ENCODE measurements around the gene SUB1.
"Not testable (repeated sequence)": the region's sequence is repeated elsewhere in the genome, so short reads cannot be mapped to it uniquely, and the experiment has no call there.

The SUB1 gene

DNA sequence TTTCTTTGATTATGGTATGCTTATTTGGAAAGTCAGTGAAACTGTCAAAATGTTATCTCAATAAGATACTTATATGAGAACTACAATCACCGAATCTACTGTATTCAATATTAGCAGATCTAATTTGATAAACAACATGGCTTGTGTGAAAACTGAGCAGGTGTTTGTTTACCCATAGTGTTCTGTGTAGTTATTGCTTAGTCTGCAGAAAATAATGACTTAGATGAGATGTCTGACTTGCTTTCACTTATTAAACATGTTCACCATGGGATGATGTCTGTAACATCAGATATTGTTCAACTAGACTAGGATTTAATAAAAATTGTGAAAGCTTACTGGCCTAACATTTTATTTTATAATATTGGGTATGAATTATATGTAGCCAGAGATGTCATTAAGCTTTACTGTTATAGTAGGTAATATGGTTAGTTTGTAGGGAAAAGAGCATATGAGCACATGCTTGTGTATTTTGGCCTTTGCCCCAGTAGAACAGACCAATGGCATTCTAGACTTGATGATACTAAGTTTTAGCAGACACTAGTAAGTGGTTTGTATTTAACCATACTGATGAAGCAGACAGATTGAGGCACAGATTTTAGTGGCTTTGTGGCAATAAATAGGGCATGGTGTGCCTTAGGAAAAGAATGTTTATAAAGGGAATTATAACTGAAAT lies 16.4 kb downstream of the SUB1 start:
- no peak for DNase-seq

GRCh38 chr5:32602906-32603305 lies 17.5 kb downstream of the SUB1 start:
- no peak for DNase-seq

DNA sequence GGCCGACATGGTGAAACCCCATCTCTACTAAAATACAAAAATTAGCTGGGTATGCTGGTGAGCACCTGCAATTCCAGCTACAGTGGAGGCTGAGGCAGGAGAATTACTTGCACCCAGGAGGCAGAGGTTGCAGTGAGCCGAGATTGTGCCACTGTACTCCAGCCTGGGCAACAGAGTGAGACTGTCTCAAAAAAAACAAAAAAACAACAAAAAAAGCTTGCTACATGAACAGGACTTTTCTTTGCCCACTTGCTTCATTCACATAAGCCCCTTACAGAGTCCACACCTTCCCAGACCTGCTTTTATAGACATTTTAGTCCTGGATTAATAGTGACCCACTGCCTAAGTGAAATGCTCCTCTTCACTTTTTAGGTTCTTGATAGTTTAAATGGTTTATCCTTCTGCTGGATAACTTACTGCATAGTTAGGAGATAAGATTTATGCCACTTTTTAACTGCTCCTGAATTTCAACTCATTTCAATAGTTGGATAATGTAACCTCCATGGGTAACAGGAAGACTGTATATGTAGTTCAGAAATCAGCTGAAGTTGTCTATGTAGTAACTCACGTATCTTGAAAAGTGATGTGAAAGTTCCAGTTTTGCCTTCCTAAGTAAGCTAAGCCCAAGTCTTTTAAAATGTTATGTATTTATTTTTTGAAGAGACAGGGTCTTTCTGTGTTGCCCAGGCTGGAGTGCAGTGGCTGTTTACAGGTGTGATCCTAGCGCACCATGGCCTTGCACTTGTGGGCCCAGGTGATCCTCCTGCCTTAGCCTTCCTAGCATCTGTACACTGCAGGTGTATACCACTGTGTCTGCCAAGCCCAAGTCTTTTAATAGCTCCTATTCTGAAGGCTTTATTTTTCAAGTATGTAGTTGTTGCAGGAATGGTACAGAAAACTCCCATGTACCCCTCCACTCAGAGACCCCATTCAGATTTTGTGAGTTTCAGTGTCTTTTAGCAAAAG lies 19.7 kb downstream of the SUB1 start:
- no peak for DNase-seq

DNA sequence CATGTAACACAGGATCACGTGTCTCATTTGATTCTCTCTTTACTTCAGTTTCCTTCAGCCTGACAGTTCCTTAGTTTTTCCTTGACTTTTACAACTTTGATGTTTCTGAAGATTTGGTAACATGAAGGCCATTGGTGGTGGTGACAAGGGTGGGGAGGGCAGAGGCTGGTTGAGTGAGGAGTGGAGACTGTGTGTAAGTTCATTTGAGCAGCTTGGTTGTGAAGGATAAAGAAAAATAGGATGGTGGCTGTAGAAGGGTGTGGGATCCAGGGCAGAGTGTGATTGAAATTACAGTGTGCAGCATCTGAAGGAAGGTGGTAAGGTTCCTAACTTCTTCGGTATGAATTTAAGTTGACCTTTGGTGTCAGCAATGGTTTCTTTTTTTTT lies 20.4 kb downstream of the SUB1 start:
- no peak for DNase-seq

- no peak for DNase-seq
These were observed 27.0 kb downstream of the SUB1 start for GRCh38 chr5:32612134-32612888.

DNA sequence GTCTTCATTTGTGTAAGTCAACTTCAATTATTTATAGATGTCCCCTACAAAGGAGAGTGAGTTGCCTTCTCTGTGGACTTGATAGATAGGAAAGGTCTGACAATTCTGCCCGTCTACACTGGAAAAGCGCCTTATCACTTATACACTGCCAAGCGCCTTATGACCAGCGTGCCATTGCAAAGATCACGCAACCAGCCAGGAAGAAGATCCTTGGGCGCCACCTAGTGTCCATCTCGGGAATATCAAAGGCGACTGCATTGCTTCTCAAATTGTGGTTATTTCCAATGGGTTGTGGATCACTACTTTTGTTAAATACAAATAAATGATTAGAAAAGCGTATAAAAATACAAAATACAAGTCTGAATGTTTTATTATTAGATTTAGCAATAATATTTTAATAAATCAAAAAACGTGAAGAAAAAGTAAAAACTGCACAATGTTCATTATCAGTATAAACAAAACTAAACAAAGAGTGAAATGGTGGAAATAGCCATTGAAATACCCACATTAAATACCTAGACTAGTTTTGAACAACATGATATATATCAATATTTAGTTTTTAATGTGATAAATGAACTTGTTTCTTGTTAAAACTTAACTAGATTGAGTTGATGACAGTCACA lies 27.8 kb downstream of the SUB1 start:
- DNase-seq: no peak

- DNase-seq: no peak
These were observed 29.9 kb downstream of the SUB1 start for GRCh38 chr5:32615236-32615635.

GRCh38 chr5:32618962-32619361 lies 33.6 kb downstream of the SUB1 start:
- DNase-seq: no peak

DNA sequence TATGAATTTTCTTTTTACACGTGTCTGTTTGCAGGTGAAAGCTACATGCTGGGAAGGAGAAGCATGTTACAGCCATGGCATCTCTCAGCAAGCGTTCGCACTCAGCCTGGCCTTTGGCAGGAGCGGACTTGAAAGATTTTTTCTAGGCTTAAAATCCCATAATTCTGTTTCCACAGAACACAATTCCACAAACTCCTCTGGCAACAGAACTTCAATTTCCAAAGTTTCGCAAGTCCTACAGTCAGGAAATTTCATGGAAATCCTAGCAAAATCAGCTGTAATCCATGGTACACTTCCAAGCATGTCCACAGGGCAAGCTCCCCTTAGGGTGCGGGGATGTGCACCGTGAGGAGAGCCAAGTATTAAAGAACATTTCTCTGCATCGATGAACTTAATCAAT lies 35.9 kb downstream of the SUB1 start:
- DNase-seq: no peak

DNA sequence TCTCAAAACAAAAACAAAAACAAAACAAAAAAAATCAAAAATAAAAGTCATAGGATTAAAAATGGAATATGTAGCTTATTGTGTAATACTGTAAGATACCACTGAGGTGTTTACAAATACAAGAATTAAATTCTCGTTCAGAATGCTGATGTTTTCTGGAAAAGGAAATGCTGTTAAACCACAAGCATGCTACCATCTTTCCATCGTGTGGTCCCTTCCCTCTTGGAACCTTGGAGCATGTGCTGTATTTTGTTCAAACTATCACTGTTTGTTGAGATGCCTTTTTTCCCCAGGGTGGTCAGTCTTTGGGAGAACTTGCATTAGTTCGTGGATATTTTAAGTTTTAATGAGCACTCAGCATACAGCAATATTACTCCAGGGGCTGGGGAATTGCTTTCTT lies 39.7 kb downstream of the SUB1 start:
- DNase-seq: no peak

DNA sequence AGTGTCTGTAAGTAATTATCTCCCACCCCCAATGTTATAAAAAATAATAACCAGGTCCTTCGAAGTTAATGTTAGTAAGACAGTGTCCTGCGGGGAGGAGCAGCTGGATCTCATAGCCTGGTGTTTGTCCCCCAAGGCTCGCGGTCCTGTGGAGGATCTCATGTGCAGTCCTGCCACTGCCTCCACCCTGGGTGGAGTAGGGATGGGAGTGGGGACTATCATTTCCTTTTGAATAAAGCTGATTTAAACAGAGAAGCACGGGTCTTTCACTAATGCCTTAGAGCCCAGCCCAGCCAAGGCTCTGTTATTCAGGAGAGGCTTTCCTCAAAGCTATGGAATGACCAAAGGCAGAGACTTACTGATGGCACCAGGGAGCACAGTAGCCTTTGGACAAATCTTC lies 40.2 kb downstream of the SUB1 start:
- DNase-seq: no peak

GRCh38 chr5:32627219-32627870 lies 42.0 kb downstream of the SUB1 start:
- DNase-seq: no peak

DNA sequence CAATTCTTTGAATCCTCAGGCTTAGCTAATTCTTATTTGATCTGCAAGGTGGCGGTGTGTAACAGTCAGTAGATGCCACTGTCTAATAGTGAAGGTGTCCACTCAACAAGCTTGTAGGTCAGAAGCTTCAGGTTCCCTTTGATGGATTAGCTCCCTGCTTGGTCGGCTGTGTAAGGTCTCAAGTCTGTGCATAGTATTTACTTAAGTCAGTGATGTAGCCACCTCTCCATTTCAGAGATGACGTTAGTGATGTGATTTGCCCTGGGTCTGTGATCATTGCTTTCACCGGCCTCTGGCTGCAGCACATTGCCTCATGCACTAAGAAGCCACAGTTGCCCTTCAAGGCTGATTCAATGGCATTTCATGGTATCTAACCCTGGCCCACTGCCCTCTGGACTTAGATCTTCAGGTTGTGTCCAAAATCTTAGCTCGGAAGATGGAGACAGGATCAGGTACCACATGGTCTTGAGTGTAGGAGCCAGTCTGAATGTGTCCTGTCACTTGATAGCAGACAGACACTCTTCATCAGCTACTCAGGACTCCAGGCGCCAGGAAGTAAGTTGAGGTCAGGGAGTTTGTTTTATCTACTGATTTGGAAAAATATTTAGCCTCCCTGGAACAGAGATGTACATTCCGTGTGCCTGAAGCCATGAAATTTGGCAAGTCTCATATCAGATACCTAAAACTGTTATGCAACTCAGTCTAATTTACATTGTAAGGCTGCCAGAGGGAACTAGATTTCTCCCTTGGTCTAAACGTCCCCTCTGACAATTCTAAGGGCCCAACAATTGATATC lies 42.9 kb downstream of the SUB1 start:
- no peak for DNase-seq

- DNase-seq: no peak
These were observed 45.6 kb downstream of the SUB1 start for GRCh38 chr5:32630867-32631491.

DNA sequence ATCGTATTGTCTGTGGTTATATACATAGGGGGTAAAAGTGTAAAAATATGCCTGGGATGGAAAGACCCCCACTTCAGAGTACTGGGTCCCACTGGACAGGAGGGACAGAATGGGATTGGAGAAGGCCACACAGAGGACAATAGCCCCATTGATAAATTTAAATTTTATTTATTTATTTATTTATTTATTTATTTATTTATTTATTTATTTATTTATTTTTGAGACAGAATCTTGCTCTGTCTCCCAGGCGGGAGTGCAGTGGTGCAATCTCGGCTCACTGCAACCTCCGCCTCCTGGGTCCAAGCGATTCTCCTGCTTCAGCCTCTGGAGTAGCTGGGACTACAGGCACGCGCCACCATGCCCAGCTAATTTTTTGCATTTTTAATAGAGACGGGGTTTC lies 47.7 kb downstream of the SUB1 start:
- not testable (repeated sequence) for DNase-seq

- no peak for DNase-seq
These were observed 53.0 kb downstream of the SUB1 start for GRCh38 chr5:32638309-32638708.

DNA sequence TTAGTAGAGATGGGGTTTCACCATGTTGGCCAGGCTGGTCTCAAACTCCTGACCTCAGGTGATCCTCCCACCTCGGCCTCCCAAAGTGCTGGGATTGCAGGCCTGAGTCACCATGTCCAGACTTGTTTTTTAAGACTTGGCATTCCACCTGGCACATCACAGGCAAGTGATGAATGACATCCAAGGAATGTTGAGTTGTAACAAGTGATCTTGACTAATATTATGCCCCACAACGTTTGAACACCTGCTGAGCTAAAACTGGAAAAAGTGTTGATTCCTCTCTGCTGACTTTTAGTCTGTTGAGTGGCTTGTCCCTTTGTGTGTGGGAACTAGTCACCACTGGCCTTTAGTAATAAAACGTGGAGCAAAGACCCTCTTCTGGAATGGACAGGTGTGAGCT lies 54.6 kb downstream of the SUB1 start:
- no peak for DNase-seq

- DNase-seq: no peak
These were observed 57.1 kb downstream of the SUB1 start for GRCh38 chr5:32642276-32643002.

DNA sequence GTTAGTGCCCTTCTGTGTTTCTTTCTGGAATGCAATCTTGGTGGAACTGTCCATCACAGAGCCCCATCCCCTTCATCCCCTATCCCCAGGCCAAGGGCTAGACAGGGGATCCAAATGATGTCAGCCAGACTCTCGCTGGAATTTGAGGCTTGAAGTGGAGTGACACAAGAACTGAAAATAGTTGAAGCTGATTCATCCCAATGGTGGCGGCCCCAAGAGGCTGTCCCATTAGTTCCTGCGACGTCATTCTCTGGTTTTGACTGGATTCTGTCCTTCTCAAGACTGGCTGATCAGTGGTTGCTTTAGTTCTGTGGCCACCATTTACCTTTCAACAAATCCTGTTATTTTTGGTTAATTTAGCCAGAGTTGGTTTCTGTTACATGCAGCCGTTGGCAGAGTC lies 59.9 kb downstream of the SUB1 start:
- DNase-seq: no peak

Data from activated gamma-delta T cell (primary cell).